ENCODE results near the gene FPR3. TPM values are rescaled to one million over a fixed set of nuclear protein-coding genes. Genes with fewer than 3 reads are reported as not detected.

FPR3 gene
- total and polyA plus RNA-seq, 9 of the 15 experiments (the other 6 are each of a cell fraction or from before 2014, with no cell fraction given) = 0.08 to 0.51 (median 0.22) TPM; not detected in 1

DNA sequence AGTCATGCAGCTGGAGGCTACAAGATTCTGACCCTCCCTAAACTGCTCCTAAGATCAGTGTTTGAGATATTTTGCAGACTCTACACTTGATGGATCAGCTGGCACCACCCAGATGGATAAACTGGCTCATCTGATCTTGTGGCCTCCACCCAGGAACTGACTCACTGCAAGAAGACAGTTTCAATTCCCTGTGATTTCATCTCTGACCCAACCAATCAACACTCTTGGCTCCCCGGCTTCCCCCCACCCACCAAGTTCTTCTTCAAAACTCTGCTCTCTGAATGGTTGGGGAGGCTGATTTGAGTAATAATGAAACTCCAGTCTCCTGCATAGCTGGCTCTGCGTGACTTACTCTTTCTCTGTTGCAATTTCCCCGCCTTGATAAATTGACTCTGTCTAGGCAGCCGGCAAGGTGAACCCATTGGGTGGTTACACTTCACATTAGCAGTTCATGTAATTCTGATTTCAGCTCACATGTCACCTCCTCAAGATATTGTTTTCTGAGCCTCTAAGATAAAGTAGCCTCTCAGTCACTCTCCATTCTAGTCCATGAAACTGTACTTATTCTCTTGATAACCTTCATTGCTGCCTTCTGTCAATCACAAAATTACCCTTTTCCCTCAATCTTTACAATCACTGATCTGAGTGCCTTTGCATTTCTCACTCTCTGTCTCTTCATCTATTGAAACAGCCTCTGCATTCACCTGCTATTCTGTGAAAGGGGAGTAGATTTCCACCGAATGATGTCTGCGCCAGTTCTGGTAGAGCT, 9.9 kb upstream of the FPR3 start (continued):
- TF ChIP-seq HDAC8 (tag; IDR thresholded peaks at IDR 0.05) (no peak), MCM7 (IDR thresholded peaks at IDR 0.05) (no peak), ARID2 (IDR thresholded peaks at IDR 0.05) (no peak), ELF4 (CRISPR knock-in tag; IDR thresholded peaks at IDR 0.05) (no peak), TOE1 (IDR thresholded peaks at IDR 0.05; ENCODE audit: borderline replicate concordance) (peak; percentile 44; the same call in 1 of the 2 replicates), TOE1 (CRISPR knock-in tag; IDR thresholded peaks at IDR 0.05; ENCODE audit: borderline replicate concordance, low read depth) (no peak), NFRKB (IDR thresholded peaks at IDR 0.05; ENCODE audit: low read depth) (peak; percentile 41; the same call in 1 of the 2 replicates), POLR2G (IDR thresholded peaks at IDR 0.05; ENCODE audit: low read depth, low read length) (no peak), KDM1A (IDR thresholded peaks at IDR 0.05) (peak; percentile 15 to 37; a peak in 3 of 4 replicates), ZNF780A (CRISPR knock-in tag; IDR thresholded peaks at IDR 0.05) (no peak), SLC30A9 (CRISPR knock-in tag; IDR thresholded peaks at IDR 0.05) (no peak), ZBTB8A (IDR thresholded peaks at IDR 0.05; ENCODE audit: partially characterized antibody) (no peak), ZNF146 (CRISPR knock-in tag; IDR thresholded peaks at IDR 0.05; ENCODE audit: unreplicated experiment) (no peak), ZNF24 (IDR thresholded peaks at IDR 0.05) (no peak), NRF1 (conservative IDR thresholded peaks at IDR 0.05 in 1 of 2, IDR thresholded peaks at IDR 0.05 in 1 of 2) (0 out of 4 replicates have a peak, but pooled peaks of 1 of the 2 experiments have one; percentile 9), TAF9B (IDR thresholded peaks at IDR 0.05; ENCODE audit: partially characterized antibody) (peak; percentile 77)
- TF ChIP-seq, protein P1, sequence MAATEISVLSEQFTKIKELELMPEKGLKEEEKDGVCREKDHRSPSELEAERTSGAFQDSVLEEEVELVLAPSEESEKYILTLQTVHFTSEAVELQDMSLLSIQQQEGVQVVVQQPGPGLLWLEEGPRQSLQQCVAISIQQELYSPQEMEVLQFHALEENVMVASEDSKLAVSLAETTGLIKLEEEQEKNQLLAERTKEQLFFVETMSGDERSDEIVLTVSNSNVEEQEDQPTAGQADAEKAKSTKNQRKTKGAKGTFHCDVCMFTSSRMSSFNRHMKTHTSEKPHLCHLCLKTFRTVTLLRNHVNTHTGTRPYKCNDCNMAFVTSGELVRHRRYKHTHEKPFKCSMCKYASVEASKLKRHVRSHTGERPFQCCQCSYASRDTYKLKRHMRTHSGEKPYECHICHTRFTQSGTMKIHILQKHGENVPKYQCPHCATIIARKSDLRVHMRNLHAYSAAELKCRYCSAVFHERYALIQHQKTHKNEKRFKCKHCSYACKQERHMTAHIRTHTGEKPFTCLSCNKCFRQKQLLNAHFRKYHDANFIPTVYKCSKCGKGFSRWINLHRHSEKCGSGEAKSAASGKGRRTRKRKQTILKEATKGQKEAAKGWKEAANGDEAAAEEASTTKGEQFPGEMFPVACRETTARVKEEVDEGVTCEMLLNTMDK (IDR thresholded peaks at IDR 0.05; ENCODE audit: borderline replicate concordance, insufficient read depth, low read depth, low read length, poor library complexity, severe bottlenecking) = no peak
- TF ChIP-seq, protein P2, sequence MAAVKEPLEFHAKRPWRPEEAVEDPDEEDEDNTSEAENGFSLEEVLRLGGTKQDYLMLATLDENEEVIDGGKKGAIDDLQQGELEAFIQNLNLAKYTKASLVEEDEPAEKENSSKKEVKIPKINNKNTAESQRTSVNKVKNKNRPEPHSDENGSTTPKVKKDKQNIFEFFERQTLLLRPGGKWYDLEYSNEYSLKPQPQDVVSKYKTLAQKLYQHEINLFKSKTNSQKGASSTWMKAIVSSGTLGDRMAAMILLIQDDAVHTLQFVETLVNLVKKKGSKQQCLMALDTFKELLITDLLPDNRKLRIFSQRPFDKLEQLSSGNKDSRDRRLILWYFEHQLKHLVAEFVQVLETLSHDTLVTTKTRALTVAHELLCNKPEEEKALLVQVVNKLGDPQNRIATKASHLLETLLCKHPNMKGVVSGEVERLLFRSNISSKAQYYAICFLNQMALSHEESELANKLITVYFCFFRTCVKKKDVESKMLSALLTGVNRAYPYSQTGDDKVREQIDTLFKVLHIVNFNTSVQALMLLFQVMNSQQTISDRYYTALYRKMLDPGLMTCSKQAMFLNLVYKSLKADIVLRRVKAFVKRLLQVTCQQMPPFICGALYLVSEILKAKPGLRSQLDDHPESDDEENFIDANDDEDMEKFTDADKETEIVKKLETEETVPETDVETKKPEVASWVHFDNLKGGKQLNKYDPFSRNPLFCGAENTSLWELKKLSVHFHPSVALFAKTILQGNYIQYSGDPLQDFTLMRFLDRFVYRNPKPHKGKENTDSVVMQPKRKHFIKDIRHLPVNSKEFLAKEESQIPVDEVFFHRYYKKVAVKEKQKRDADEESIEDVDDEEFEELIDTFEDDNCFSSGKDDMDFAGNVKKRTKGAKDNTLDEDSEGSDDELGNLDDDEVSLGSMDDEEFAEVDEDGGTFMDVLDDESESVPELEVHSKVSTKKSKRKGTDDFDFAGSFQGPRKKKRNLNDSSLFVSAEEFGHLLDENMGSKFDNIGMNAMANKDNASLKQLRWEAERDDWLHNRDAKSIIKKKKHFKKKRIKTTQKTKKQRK (IDR thresholded peaks at IDR 0.05; ENCODE audit: borderline replicate concordance, low read depth, low read length) = no peak
- TF ChIP-seq, protein P3, sequence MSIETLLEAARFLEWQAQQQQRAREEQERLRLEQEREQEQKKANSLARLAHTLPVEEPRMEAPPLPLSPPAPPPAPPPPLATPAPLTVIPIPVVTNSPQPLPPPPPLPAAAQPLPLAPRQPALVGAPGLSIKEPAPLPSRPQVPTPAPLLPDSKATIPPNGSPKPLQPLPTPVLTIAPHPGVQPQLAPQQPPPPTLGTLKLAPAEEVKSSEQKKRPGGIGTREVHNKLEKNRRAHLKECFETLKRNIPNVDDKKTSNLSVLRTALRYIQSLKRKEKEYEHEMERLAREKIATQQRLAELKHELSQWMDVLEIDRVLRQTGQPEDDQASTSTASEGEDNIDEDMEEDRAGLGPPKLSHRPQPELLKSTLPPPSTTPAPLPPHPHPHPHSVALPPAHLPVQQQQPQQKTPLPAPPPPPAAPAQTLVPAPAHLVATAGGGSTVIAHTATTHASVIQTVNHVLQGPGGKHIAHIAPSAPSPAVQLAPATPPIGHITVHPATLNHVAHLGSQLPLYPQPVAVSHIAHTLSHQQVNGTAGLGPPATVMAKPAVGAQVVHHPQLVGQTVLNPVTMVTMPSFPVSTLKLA (conservative IDR thresholded peaks at IDR 0.05) = no peak; a peak in 1 of 4 replicates
